B cell (primary cell): ENCODE results near the gene PLPPR5. TPM values are rescaled to one million over a fixed set of nuclear protein-coding genes. Genes with fewer than 3 reads are reported as not detected.

Experiments used
- ATAC-seq: fragments of 200-7000 bp; cut with Tn5 transposase; one replicate; pipeline ENCODE4 v1.10.0; 2021; ENCODE audit warnings: low read depth, mild to moderate bottlenecking, moderate number of reproducible peaks, moderate library complexity
- CTCF ChIA-PET: fragments of 350-600 bp; sonication (Branson Sonifier 250); formaldehyde crosslinking; loops from one replicate; lab custom pipeline; 2021; ENCODE audit warnings: antibody characterized with exemption, inconsistent platforms; lab: Charles Lee
- POLR2A ChIA-PET: fragments of 350-600 bp; sonication (Branson Sonifier 250); formaldehyde crosslinking; loops from one replicate; lab custom pipeline; 2021; ENCODE audit warnings: antibody characterized with exemption; lab: Charles Lee
- DNase-seq: peaks from one replicate; pipeline ENCODE4 v3.0.0; 2013
- H2AFZ ChIP-seq: 2 replicates; pipeline ENCODE4 v1.6.1; 2012; ENCODE audit warnings: mild to moderate bottlenecking, low read depth, low read length; ENCODE audit not compliant: insufficient read depth, poor library complexity, severe bottlenecking
- H3K27ac ChIP-seq, 2 donors: 1 replicate in 1 of 2; 2 replicates in 1 of 2; pipeline ENCODE4 v1.5.1; 2012 to 2013; ENCODE audit warnings: low read length in 2 of 2, mild to moderate bottlenecking in 2 of 2, moderate library complexity in 1 of 2
- H3K27me3 ChIP-seq, 4 experiments: fragments of 200-600 bp in 1 of 4; sonication (generic) in 1 of 4; replicated peaks in 1 of 4; 1 replicate in 2 of 4; 2 replicates in 2 of 4; pipeline versions ENCODE4 v1.6.1 to v1.7.0; 2013 to 2016; ENCODE audit warnings: low read length in 3 of 4, mild to moderate bottlenecking in 2 of 4, mixed read lengths in 1 of 4, moderate library complexity in 1 of 4; ENCODE audit not compliant: insufficient read depth in 4 of 4, control insufficient read depth in 3 of 4; ENCODE audit errors: control extremely low read depth in 1 of 4
- H3K36me3 ChIP-seq, 2 experiments: replicated peaks in 1 of 2; 1 replicate in 1 of 2; 2 replicates in 1 of 2; pipeline versions ENCODE4 v1.6.1 to v1.7.1; 2013; ENCODE audit warnings: low read length in 1 of 2; ENCODE audit not compliant: insufficient read depth in 2 of 2, control insufficient read depth in 1 of 2; ENCODE audit errors: control extremely low read depth in 1 of 2, extremely low read depth in 1 of 2
- H3K4me1 ChIP-seq, 2 donors: fragments of 200-600 bp in 1 of 2; sonication (generic) in 1 of 2; 1 replicate in 1 of 2; 2 replicates in 1 of 2; pipeline versions ENCODE4 v1.5.1 to v1.6.1; 2013 to 2017; ENCODE audit warnings: low read length in 2 of 2; ENCODE audit not compliant: control insufficient read depth in 2 of 2, insufficient read depth in 2 of 2
- H3K4me2 ChIP-seq: replicated peaks from 2 replicates; pipeline ENCODE3; 2012; ENCODE audit warnings: mild to moderate bottlenecking, low read depth, low read length; ENCODE audit not compliant: poor library complexity, severe bottlenecking
- H3K4me3 ChIP-seq, 5 experiments: fragments of 200-600 bp in 1 of 5; sonication (generic) in 1 of 5; 1 replicate in 3 of 5; 2 replicates in 2 of 5; pipeline versions ENCODE4 v1.5.1 to v1.7.0; 2011 to 2016; ENCODE audit warnings: low read length in 4 of 5, mild to moderate bottlenecking in 4 of 5, low read depth in 2 of 5, control low read depth in 1 of 5, moderate library complexity in 1 of 5; ENCODE audit not compliant: insufficient read depth in 1 of 5; ENCODE audit errors: control extremely low read depth in 1 of 5, extremely low read depth in 1 of 5
- H3K79me2 ChIP-seq: fragments of 200-600 bp; sonication (generic); one replicate; pipeline ENCODE4 v1.6.0; 2016; ENCODE audit warnings: low read length; ENCODE audit not compliant: control insufficient read depth, insufficient read depth
- H3K9ac ChIP-seq: fragments of 200-600 bp; sonication (generic); 2 replicates; pipeline ENCODE4 v1.6.1; 2017; ENCODE audit warnings: mild to moderate bottlenecking, low read length, moderate library complexity
- H3K9me3 ChIP-seq, 3 donors: one replicate each; pipeline versions ENCODE4 v1.6.1 to v1.7.1; 2013; ENCODE audit warnings: low read length in 2 of 3; ENCODE audit not compliant: control insufficient read depth in 2 of 3, insufficient read depth in 1 of 3; ENCODE audit errors: control extremely low read depth in 1 of 3
- H4K20me1 ChIP-seq: 2 replicates; pipeline ENCODE4 v1.6.0; 2012; ENCODE audit warnings: mild to moderate bottlenecking, low read length; ENCODE audit not compliant: insufficient read depth, control insufficient read depth, poor library complexity, severe bottlenecking
- H3K27ac Mint-ChIP-seq: one replicate; pipeline ENCODE4 v1.8.0; 2021; ENCODE audit warnings: mixed read lengths
- H3K27me3 Mint-ChIP-seq: one replicate; pipeline ENCODE4 v1.8.0; 2021; ENCODE audit warnings: mixed read lengths
- H3K4me1 Mint-ChIP-seq: one replicate; pipeline ENCODE4 v1.8.0; 2021; ENCODE audit warnings: mixed read lengths
- H3K4me3 Mint-ChIP-seq: one replicate; pipeline ENCODE4 v1.8.0; 2021; ENCODE audit warnings: mixed read lengths
- H3K9me3 Mint-ChIP-seq: one replicate; pipeline ENCODE4 v1.8.0; 2022; ENCODE audit warnings: mixed read lengths; ENCODE audit not compliant: insufficient read depth
- EZH2 ChIP-seq: IDR thresholded peaks from 2 replicates; pipeline ENCODE4 v1.6.1; 2012; ENCODE audit warnings: borderline replicate concordance, low read depth, mild to moderate bottlenecking, moderate library complexity, low read length; ENCODE audit not compliant: insufficient read depth, poor library complexity, severe bottlenecking
- WGBS: methylation state at CpG from one replicate; pipeline ENCODE4 v1.1.5; 2013; ENCODE audit warnings: missing lambda C conversion rate; ENCODE audit not compliant: insufficient coverage; 5-methylcytosine and 5-hydroxymethylcytosine counted together
- intact Hi-C: fragments of 100-400 bp; cut with micrococcal nuclease; formaldehyde crosslinking; loops from one replicate; pipeline ENCODE4 v1.10.0; 2022
- polyA plus RNA-seq: library from polyadenylated mRNA; depleted of rRNA; stranded (reverse); fragments of >200 nt; gene quantifications from 2 replicates; pipeline ENCODE4 v1.2.3, GENCODE V29; 2012
- total RNA-seq, 2 donors: library from RNA; stranded (reverse); fragments of 120-200 nt in 1 of 2; gene quantifications; 1 replicate in 1 of 2; 2 replicates in 1 of 2; pipeline versions ENCODE4 v1.2.3 to v1.2.4, GENCODE V29; 2013 to 2022
- TF ChIP-seq, protein P1 (sequence below): fragments of 200-600 bp; IDR thresholded peaks from one replicate; pipeline ENCODE4 v1.8.0; 2022; ENCODE audit warnings: antibody characterized with exemption, mild to moderate bottlenecking

PLPPR5 gene
- total and polyA plus RNA-seq, 2 donors (not counting 1 experiment from before 2014, with no cell fraction given): not detected

DNA sequence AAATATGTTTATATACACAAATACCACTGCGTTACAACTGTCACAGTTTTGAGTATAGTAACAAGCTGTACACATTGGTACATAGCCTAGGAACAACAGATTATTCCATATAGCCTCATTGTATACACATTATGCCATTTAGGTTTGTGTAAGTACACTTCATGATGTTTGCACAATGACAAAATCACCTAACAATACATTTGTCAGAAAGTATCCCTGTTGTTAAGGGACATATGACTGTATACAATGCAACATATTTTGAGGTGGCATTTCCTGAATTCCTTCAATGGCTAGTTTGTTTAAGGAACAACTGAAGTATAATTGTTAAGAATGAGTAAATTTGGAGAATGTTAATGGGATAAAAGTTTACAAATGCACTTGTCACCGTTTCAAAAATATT is 19.0 kb downstream of the PLPPR5 start:
- Histone ChIP-seq H3K9ac (no peak overlapping the region), H3K79me2 (no peaks in the 10 kb centered on the region), H3K27me3 (no peaks in the 10 kb centered on the region), H3K4me1 (no peaks in the 10 kb centered on the region), H3K27ac (no peak overlapping the region), H3K4me3 (no peak overlapping the region), H2AFZ (no peak overlapping the region), H3K36me3 (no peaks in the 10 kb centered on the region), H4K20me1 (no peaks in the 10 kb centered on the region), H3K4me2 (no peak overlapping the region), H3K9me3 (peaks cover 0 to 1% (median 0%) of the 10 kb centered on the region in 3 donors)
- no peak for ATAC-seq
- Mint-ChIP-seq H3K9me3 (no peaks in the 10 kb centered on the region), H3K4me3 (no peak overlapping the region), H3K27ac (no peak overlapping the region), H3K27me3 (no peaks in the 10 kb centered on the region), H3K4me1 (no peaks in the 10 kb centered on the region)
- DNase-seq: no peak
- intact Hi-C loops: no loop called here
- no peak for TF ChIP-seq EZH2
- TF ChIP-seq, protein P1, sequence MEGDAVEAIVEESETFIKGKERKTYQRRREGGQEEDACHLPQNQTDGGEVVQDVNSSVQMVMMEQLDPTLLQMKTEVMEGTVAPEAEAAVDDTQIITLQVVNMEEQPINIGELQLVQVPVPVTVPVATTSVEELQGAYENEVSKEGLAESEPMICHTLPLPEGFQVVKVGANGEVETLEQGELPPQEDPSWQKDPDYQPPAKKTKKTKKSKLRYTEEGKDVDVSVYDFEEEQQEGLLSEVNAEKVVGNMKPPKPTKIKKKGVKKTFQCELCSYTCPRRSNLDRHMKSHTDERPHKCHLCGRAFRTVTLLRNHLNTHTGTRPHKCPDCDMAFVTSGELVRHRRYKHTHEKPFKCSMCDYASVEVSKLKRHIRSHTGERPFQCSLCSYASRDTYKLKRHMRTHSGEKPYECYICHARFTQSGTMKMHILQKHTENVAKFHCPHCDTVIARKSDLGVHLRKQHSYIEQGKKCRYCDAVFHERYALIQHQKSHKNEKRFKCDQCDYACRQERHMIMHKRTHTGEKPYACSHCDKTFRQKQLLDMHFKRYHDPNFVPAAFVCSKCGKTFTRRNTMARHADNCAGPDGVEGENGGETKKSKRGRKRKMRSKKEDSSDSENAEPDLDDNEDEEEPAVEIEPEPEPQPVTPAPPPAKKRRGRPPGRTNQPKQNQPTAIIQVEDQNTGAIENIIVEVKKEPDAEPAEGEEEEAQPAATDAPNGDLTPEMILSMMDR: no peak
- no CpG with 5 or more reads among the region's 2 CpGs for WGBS
- CTCF ChIA-PET: no interaction called here
- POLR2A ChIA-PET: no interaction called here

DNA sequence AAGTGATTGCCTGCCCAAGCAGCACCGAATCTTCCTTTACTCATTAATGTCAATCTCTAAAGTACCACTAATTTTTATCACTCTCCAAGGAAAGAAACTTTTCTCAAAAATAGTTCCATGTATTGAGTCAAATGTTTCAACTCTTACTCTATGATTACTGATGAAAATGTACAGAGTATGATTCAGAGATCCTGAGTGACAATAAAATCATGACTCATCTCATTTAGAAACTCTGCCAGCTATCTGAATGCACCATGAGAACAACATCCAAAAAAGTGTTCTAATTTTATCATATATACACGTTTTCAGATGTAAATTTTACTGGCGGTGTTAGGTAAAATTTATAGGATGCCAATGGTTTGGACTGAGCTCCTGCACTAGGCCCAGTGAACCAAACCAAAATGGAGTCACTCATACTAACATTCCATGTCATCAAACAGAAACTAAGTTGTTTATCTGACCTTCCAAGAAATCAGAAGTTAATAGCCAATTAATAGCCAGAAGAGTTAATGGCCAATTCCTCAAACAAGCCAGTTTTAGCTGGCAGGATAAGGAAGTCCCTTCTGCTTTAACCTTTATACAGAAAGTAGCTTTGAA is 22.6 kb downstream of the PLPPR5 start:
- Histone ChIP-seq H3K27me3 (no peaks in the 10 kb centered on the region), H3K9ac (no peak overlapping the region), H3K4me1 (no peaks in the 10 kb centered on the region), H4K20me1 (no peaks in the 10 kb centered on the region), H3K9me3 (no peaks in the 10 kb centered on the region), H2AFZ (no peak overlapping the region), H3K4me2 (no peak overlapping the region), H3K27ac (no peak overlapping the region), H3K79me2 (no peaks in the 10 kb centered on the region), H3K4me3 (no peak overlapping the region), H3K36me3 (no peaks in the 10 kb centered on the region)
- TF ChIP-seq, protein P1: no peak
- TF ChIP-seq EZH2: no peak
- Mint-ChIP-seq H3K4me1 (no peaks in the 10 kb centered on the region), H3K9me3 (no peaks in the 10 kb centered on the region), H3K27ac (no peak overlapping the region), H3K27me3 (no peaks in the 10 kb centered on the region), H3K4me3 (no peak overlapping the region)
- intact Hi-C loops: no loop called here
- DNase-seq (no peak), ATAC-seq (no peak)
- no CpG with 5 or more reads among the region's 3 CpGs for WGBS
- POLR2A ChIA-PET: no interaction called here
- CTCF ChIA-PET: no interaction called here
